K562 (cell line): ENCODE results near the gene DAD1. TPM values are rescaled to one million over a fixed set of nuclear protein-coding genes. Genes with fewer than 3 reads are reported as not detected.

ENCODE experiments used
- ATAC-seq: fragments of 200-7000 bp; cut with Tn5 transposase; 3 replicates; pipeline ENCODE4 v1.9.1; 2020; ENCODE audit warnings: moderate library complexity
- BruUV-seq: library from RNA; stranded (reverse); fragments of 400-500 nt; replicated peaks from 2 replicates; lab custom pipeline; 2021; lab: Mats Ljungman, UMichigan
- CTCF ChIA-PET: fragments of 300-600 bp; formaldehyde crosslinking; extraction: SDS; loops from one replicate; lab custom pipeline; 2021; ENCODE audit warnings: low intra/inter-chr PET ratio; lab: Yijun Ruan, JAX
- POLR2A ChIA-PET: fragments of 300-600, 350-650 bp; sonication (Branson Sonifier 250); formaldehyde crosslinking; extraction: SDS; loops from one replicate; lab custom pipeline; 2021; ENCODE audit warnings: antibody characterized with exemption, inconsistent platforms; lab: Yijun Ruan, JAX
- DNase-seq, 4 experiments: peaks; one replicate each; pipeline versions ENCODE4 v3.0.0 to v3.0.0-alpha.2; 2011 to 2018; ENCODE audit warnings: low spot score in 3 of 4, mixed read lengths in 3 of 4; ENCODE audit errors: extremely low read depth in 1 of 4
- FAIRE-seq: peaks from 2 replicates; lab custom pipeline; 2011; peaks lifted over from hg19 to GRCh38; lab: Jason Lieb, UNC
- H2AFZ ChIP-seq: 2 replicates; pipeline ENCODE4 v1.6.0; 2011; ENCODE audit warnings: low read depth, low read length, control low read depth, inconsistent platforms
- H3K27ac ChIP-seq: fragments of 200-600 bp; 3 replicates; pipeline ENCODE4 v1.8.0; 2011; ENCODE audit warnings: low read depth, mild to moderate bottlenecking, control low read depth, inconsistent platforms, low read length, moderate library complexity, mixed read lengths; ENCODE audit errors: extremely low read depth
- H3K27me3 ChIP-seq, 2 experiments: fragments of 300-600 bp in 1 of 2; 2 replicates in 1 of 2; 3 replicates in 1 of 2; pipeline versions ENCODE4 v1.6.0 to v1.8.0; 2011; ENCODE audit warnings: inconsistent platforms in 2 of 2, low read length in 2 of 2, mild to moderate bottlenecking in 1 of 2, mixed read lengths in 1 of 2, moderate library complexity in 1 of 2; ENCODE audit not compliant: control insufficient read depth in 2 of 2, insufficient read depth in 2 of 2
- H3K36me3 ChIP-seq: fragments of 300-600 bp; 3 replicates; pipeline ENCODE4 v1.8.0; 2011; ENCODE audit warnings: mild to moderate bottlenecking, low read length, inconsistent platforms; ENCODE audit not compliant: control insufficient read depth, insufficient read depth
- H3K4me1 ChIP-seq, 2 experiments: fragments of 200-600 bp in 1 of 2; replicated peaks in 1 of 2; 2 replicates in 1 of 2; 3 replicates in 1 of 2; pipeline versions ENCODE4 v1.5.1 to v1.8.0; 2011; ENCODE audit warnings: inconsistent platforms in 2 of 2, low read length in 2 of 2, mild to moderate bottlenecking in 1 of 2, mixed read lengths in 1 of 2, moderate library complexity in 1 of 2; ENCODE audit not compliant: control insufficient read depth in 2 of 2, insufficient read depth in 2 of 2
- H3K4me2 ChIP-seq: 2 replicates; pipeline ENCODE4 v1.6.1; 2011; ENCODE audit warnings: low read length, control low read depth, inconsistent platforms, mixed read lengths; ENCODE audit not compliant: insufficient read depth
- H3K4me3 ChIP-seq: fragments of 200-600 bp; sonication (generic), shearing (Covaris generic); 2 replicates; pipeline ENCODE4 v1.5.1; 2016; ENCODE audit warnings: control low read depth, inconsistent platforms
- H3K79me2 ChIP-seq: fragments of 200-600 bp; 3 replicates; pipeline ENCODE4 v1.8.0; 2011; ENCODE audit warnings: low read length, inconsistent platforms; ENCODE audit not compliant: control insufficient read depth, insufficient read depth
- H3K9ac ChIP-seq, 2 experiments: 2 replicates each; pipeline versions ENCODE4 v1.6.0 to v1.6.1; 2011; ENCODE audit warnings: low read depth in 2 of 2, low read length in 2 of 2, control low read depth in 1 of 2, inconsistent platforms in 1 of 2, mild to moderate bottlenecking in 1 of 2, mixed read lengths in 1 of 2; ENCODE audit not compliant: insufficient read depth in 1 of 2
- H3K9me1 ChIP-seq: one replicate; pipeline ENCODE4 v1.6.0; 2011; ENCODE audit warnings: inconsistent platforms, mild to moderate bottlenecking, low read length, moderate library complexity; ENCODE audit not compliant: control insufficient read depth, insufficient read depth
- H3K9me3 ChIP-seq: replicated peaks from 2 replicates; pipeline ENCODE4 v1.5.1; 2011; ENCODE audit warnings: low read depth, low read length, inconsistent platforms; ENCODE audit not compliant: control insufficient read depth, insufficient read depth
- H4K20me1 ChIP-seq: replicated peaks from 2 replicates; pipeline ENCODE4 v1.6.1; 2011; ENCODE audit warnings: low read length, inconsistent platforms, mixed read lengths; ENCODE audit not compliant: control insufficient read depth, insufficient read depth
- GATAD2B ChIP-seq: fragments of 450-650 bp; IDR thresholded peaks from 2 replicates; pipeline ENCODE4 v1.6.1; 2017; ENCODE audit warnings: mild to moderate bottlenecking, borderline replicate concordance
- GMEB1 ChIP-seq: fragments of 250-450 bp; sonication (Bioruptor Pico); IDR thresholded peaks from 2 replicates; pipeline ENCODE4 v1.4.0; 2020; ENCODE audit warnings: mild to moderate bottlenecking
- GTF2E2 ChIP-seq: fragments of 200-800 bp; sonication (Bioruptor generic); IDR thresholded peaks from 2 replicates; pipeline ENCODE4 v1.6.1; 2016; ENCODE audit warnings: missing genetic modification characterization, missing compliant biosample characterization
- PPARD ChIP-seq: fragments of 250-450 bp; sonication (Bioruptor Pico); IDR thresholded peaks from 2 replicates; pipeline ENCODE4 v1.8.0; 2022; ENCODE audit warnings: inconsistent platforms, mild to moderate bottlenecking, moderate library complexity
- SNAPC5 ChIP-seq: fragments of 250-450 bp; sonication (Bioruptor Pico); IDR thresholded peaks from 2 replicates; pipeline ENCODE4 v1.8.0; 2021; ENCODE audit warnings: moderate library complexity, mild to moderate bottlenecking, inconsistent platforms
- STAG1 ChIP-seq: sonication (generic); formaldehyde crosslinking; IDR thresholded peaks from 2 replicates; pipeline ENCODE4 v1.5.0; 2020; ENCODE audit warnings: missing genetic modification reagents, borderline replicate concordance
- THAP7 ChIP-seq: fragments of 250-450 bp; sonication (Bioruptor Pico); IDR thresholded peaks from 2 replicates; pipeline ENCODE4 v1.5.0; 2021
- TRIM24 ChIP-seq, 2 experiments: fragments of 450-650 bp; IDR thresholded peaks; 2 replicates each; pipeline ENCODE4 v1.6.1; 2016
- TRIM28 ChIP-seq: fragments of 450-650 bp; IDR thresholded peaks from 2 replicates; pipeline ENCODE4 v1.6.1; 2017
- WGBS: fragments of 100-300 bp; shearing (Covaris generic); methylation state at CpG from one replicate; pipeline ENCODE4 v1.1.6; 2016; ENCODE audit warnings: low coverage, mixed read lengths; ENCODE audit not compliant: insufficient coverage; ENCODE audit errors: missing lambda C conversion rate; 5-methylcytosine and 5-hydroxymethylcytosine counted together
- in situ Hi-C: fragments of 300-500 bp; cut with MboI; formaldehyde crosslinking; loops from 4 replicates; pipeline ENCODE4 v1.15.0; 2018; ENCODE audit warnings: inconsistent platforms, mixed read lengths
- intact Hi-C: fragments of 100-400 bp; cut with micrococcal nuclease; formaldehyde crosslinking; loops from 2 replicates; pipeline ENCODE4 v1.14.2; 2022
- polyA plus RNA-seq, 8 experiments: library from polyadenylated mRNA; depleted of rRNA in 4 of 8; stranded (reverse) in 5 of 8; unstranded in 3 of 8; fragments of >200 nt; fragmentation: Nextera tagmentation in 2 of 8; fragmentation: Illumina TruSeq in 1 of 8; extraction: Ambion mirVana in 2 of 8; extraction: Trizol in 1 of 8; gene quantifications; 2 replicates each; pipeline versions ENCODE4 v1.2.1 to v1.2.3, GENCODE V29; 2011 to 2014; ENCODE audit warnings: inconsistent platforms in 1 of 8, missing spikeins in 1 of 8
- total RNA-seq, 7 experiments: library from RNA; depleted of rRNA in 6 of 7; stranded (reverse); fragments of >200 nt in 6 of 7; fragmentation: Illumina TruSeq in 2 of 7; extraction: Trizol in 2 of 7; gene quantifications; 2 replicates each; pipeline versions ENCODE4 v1.2.1 to v1.2.3, GENCODE V29; 2011 to 2021; ENCODE audit warnings: low replicate concordance in 1 of 7

DAD1 gene
- total and polyA plus RNA-seq, 9 of the 15 experiments (the other 6 are each of a cell fraction or from before 2014, with no cell fraction given), result 104 to 617 (median 222) TPM

GRCh38 chr14:22549981-22550673, 38.9 kb downstream of the DAD1 start (continued):
- TF ChIP-seq THAP7 (CRISPR knock-in tag) (no peak), PPARD (no peak), GTF2E2 (tag) (no peak), GMEB1 (CRISPR knock-in tag) (no peak)

GRCh38 chr14:22549324-22549962, 39.6 kb downstream of the DAD1 start:
- in situ Hi-C loops (no loop called here), intact Hi-C loops (no loop called here)
- Histone ChIP-seq H3K4me2 (no peak overlapping the region), H3K79me2 (no peaks in the 10 kb centered on the region), H3K36me3 (no peaks in the 10 kb centered on the region), H2AFZ (no peak overlapping the region), H4K20me1 (no peaks in the 10 kb centered on the region), H3K27me3 (peaks cover 2 to 8% of the 10 kb centered on the region in 2 experiments; a peak in 3 of 5 replicates), H3K4me3 (no peak overlapping the region), H3K9me1 (no peaks in the 10 kb centered on the region), H3K9me3 (no peaks in the 10 kb centered on the region), H3K27ac (no peak overlapping the region), H3K9ac (no peak overlapping the region), H3K4me1 (no peaks in the 10 kb centered on the region; a peak in 2 of 5 replicates)
- no peak for ATAC-seq
- DNase-seq, result no peak
- FAIRE-seq, result no peak
- ChIA-PET POLR2A (interaction anchor here (0.7 kb wide), 1 partner anchor 337 kb away, joined by 3 read pairs; no protein-coding TSS in a partner anchor), CTCF (no interaction called here)
- 46% methylated on average over 5 of the region's 6 CpGs for WGBS
- no TSS peak for BruUV-seq
- no peak for TF ChIP-seq TRIM24 (IDR thresholded peaks at IDR 0.05)
- no peak for TF ChIP-seq TRIM28
- TF ChIP-seq SNAPC5 (CRISPR knock-in tag), result no peak
- TF ChIP-seq STAG1, result no peak
- TF ChIP-seq GATAD2B, result no peak
